Parathyroid adenoma (tissue), 2 donors: Measurements from ENCODE around the gene KCTD1.

Experiments used
- H2AFZ ChIP-seq: fragments of 300-600 bp; sonication (generic); one replicate; pipeline ENCODE4 v1.7.0; 2017; ENCODE audit warnings: antibody characterized with exemption, mild to moderate bottlenecking
- H3K27ac ChIP-seq: fragments of 300-600 bp; sonication (generic); one replicate; pipeline ENCODE4 v1.7.0; 2017
- H3K27me3 ChIP-seq: fragments of 300-600 bp; sonication (generic); one replicate; pipeline ENCODE4 v1.7.0; 2017; ENCODE audit warnings: low read length; ENCODE audit not compliant: control insufficient read depth, insufficient read depth
- H3K36me3 ChIP-seq: fragments of 300-600 bp; sonication (generic); one replicate; pipeline ENCODE4 v1.7.0; 2017; ENCODE audit warnings: low read length; ENCODE audit not compliant: control insufficient read depth, insufficient read depth
- H3K4me1 ChIP-seq: fragments of 300-600 bp; sonication (generic); one replicate; pipeline ENCODE4 v1.7.0; 2017; ENCODE audit warnings: control low read depth
- H3K4me2 ChIP-seq: fragments of 300-600 bp; sonication (generic); one replicate; pipeline ENCODE4 v1.7.0; 2017; ENCODE audit warnings: low read length
- H3K4me3 ChIP-seq: fragments of 300-600 bp; sonication (generic); one replicate; pipeline ENCODE4 v1.7.0; 2017; ENCODE audit warnings: low read depth, low read length
- H3K79me2 ChIP-seq: fragments of 300-600 bp; sonication (generic); one replicate; pipeline ENCODE4 v1.7.0; 2017; ENCODE audit warnings: control low read depth
- H3K9ac ChIP-seq: fragments of 300-600 bp; sonication (generic); one replicate; pipeline ENCODE4 v1.7.0; 2017; ENCODE audit warnings: mild to moderate bottlenecking
- H3K9me3 ChIP-seq: fragments of 300-600 bp; sonication (generic); one replicate; pipeline ENCODE4 v1.7.0; 2017; ENCODE audit warnings: low read length; ENCODE audit not compliant: control insufficient read depth
- TF ChIP-seq, protein P1 (sequence below): fragments of 300-600 bp; sonication (generic); IDR thresholded peaks from one replicate; pipeline ENCODE4 v1.7.0; 2017; ENCODE audit warnings: antibody characterized with exemption, mild to moderate bottlenecking
- donor health status: primary hyperparathyroidism.

Gene KCTD1

DNA sequence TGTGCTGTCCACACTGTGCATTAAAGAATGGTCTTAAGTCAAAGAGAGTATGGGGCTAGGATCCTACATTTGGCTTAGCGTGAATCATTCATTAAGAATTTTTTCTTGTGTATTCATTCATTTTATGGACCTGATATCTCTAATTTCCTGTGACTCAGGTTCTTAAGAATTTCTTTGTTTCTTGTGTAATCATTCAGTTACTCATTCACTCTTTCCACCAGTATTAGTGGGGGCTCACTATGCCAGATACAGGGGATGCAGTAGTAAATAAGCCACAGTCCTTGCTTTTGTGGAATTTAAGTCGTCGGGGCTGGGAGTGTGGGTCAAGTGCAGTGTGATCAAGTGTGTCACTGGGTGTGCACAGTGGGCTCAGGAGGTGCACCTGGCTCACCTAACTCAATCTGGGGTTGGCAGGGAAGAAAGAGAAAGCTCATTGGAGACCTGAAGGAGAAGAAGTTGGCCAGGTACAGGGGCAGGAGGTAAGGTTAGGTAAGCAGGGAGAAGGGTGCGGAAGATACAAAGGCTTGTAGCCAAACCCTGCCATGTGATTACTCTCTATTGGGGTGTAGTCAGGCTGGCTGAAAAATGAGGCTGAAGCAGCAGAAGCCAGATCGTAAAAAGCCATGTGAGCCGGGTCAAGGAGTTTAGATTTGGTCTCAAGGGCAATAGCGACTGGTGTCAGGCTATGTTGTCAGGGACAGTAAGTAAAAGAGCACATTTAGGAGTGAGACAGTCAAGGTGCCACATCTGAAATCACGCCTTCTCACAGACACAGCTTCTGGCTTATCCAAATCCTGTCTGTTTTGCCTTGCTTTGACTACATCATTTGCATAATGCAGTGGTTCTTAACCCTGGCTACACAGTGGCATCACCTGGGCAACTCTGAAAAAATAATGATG is 67.2 kb downstream of the KCTD1 start:
- no peaks in the 10 kb centered on the region for H3K27me3 ChIP-seq
- TF ChIP-seq, protein P1, sequence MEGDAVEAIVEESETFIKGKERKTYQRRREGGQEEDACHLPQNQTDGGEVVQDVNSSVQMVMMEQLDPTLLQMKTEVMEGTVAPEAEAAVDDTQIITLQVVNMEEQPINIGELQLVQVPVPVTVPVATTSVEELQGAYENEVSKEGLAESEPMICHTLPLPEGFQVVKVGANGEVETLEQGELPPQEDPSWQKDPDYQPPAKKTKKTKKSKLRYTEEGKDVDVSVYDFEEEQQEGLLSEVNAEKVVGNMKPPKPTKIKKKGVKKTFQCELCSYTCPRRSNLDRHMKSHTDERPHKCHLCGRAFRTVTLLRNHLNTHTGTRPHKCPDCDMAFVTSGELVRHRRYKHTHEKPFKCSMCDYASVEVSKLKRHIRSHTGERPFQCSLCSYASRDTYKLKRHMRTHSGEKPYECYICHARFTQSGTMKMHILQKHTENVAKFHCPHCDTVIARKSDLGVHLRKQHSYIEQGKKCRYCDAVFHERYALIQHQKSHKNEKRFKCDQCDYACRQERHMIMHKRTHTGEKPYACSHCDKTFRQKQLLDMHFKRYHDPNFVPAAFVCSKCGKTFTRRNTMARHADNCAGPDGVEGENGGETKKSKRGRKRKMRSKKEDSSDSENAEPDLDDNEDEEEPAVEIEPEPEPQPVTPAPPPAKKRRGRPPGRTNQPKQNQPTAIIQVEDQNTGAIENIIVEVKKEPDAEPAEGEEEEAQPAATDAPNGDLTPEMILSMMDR: no peak
- H3K4me2 ChIP-seq: no peak overlapping the region
- no peak overlapping the region for H3K4me3 ChIP-seq
- H3K9me3 ChIP-seq: no peaks in the 10 kb centered on the region
- no peak overlapping the region for H3K27ac ChIP-seq
- no peak overlapping the region for H2AFZ ChIP-seq
- H3K79me2 ChIP-seq: no peaks in the 10 kb centered on the region
- no peaks in the 10 kb centered on the region for H3K36me3 ChIP-seq
- H3K9ac ChIP-seq: no peak overlapping the region
- no peaks in the 10 kb centered on the region for H3K4me1 ChIP-seq

DNA sequence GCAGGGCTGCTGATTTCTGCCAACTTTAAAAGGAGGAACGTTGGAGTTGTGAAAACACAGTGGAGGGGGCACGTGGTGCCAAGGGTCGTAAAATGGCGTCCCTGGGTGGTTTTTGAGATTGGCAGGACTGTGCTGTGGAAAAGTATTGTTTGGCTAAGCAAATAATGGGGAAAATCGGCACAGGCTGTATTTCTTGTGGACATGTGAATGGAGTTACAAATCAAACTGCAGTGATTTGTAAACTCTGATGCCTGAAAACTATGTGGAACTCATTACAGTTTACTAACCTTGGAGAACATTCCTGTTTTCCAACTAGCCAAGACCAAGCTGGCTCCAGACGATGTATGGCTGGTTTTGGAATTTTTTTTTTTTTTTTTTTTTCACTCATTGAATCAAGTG is 68.7 kb downstream of the KCTD1 start:
- H3K36me3 ChIP-seq: no peaks in the 10 kb centered on the region
- H3K9me3 ChIP-seq: no peaks in the 10 kb centered on the region
- no peak overlapping the region for H3K4me3 ChIP-seq
- H3K9ac ChIP-seq: no peak overlapping the region
- H2AFZ ChIP-seq: no peak overlapping the region
- no peak overlapping the region for H3K4me2 ChIP-seq
- TF ChIP-seq, protein P1: no peak
- H3K79me2 ChIP-seq: no peaks in the 10 kb centered on the region
- H3K27me3 ChIP-seq: no peaks in the 10 kb centered on the region
- no peaks in the 10 kb centered on the region for H3K4me1 ChIP-seq
- H3K27ac ChIP-seq: no peak overlapping the region

DNA sequence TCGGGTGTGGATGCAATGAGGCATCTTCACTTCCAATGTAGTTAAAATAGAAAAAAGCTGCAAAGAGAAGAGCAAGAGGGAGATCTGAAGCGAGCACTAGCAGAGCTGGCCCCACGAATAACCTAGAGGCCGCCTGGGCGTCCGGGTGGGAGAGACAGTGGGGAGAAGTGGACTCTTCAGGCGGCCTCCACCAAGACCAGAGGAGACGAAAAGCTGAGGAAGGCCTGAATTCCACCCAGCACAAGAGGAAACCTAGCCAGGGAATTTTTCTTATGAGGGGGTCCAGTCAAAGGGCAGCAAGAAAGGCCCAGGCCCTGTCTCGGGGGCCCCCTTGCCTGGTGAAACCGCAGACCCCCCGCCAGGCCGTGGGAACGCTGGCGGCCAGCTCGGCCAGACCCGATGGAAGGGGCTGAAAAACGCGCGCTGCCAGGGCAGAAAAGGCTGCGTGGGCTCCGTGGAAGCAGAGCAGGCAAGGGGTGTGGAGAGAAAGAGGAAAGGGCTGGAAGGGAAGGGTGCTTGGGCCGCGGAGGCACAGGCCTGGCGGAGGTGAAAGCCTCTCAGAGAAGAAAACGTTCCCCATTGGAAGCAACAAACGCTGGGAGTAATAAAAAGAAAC is 69.2 kb downstream of the KCTD1 start:
- H3K4me2 ChIP-seq: no peak overlapping the region
- no peaks in the 10 kb centered on the region for H3K9me3 ChIP-seq
- TF ChIP-seq, protein P1: no peak
- no peaks in the 10 kb centered on the region for H3K79me2 ChIP-seq
- H3K4me1 ChIP-seq: no peaks in the 10 kb centered on the region
- no peak overlapping the region for H3K9ac ChIP-seq
- H3K36me3 ChIP-seq: no peaks in the 10 kb centered on the region
- H3K4me3 ChIP-seq: no peak overlapping the region
- H2AFZ ChIP-seq: no peak overlapping the region
- no peaks in the 10 kb centered on the region for H3K27me3 ChIP-seq
- no peak overlapping the region for H3K27ac ChIP-seq

DNA sequence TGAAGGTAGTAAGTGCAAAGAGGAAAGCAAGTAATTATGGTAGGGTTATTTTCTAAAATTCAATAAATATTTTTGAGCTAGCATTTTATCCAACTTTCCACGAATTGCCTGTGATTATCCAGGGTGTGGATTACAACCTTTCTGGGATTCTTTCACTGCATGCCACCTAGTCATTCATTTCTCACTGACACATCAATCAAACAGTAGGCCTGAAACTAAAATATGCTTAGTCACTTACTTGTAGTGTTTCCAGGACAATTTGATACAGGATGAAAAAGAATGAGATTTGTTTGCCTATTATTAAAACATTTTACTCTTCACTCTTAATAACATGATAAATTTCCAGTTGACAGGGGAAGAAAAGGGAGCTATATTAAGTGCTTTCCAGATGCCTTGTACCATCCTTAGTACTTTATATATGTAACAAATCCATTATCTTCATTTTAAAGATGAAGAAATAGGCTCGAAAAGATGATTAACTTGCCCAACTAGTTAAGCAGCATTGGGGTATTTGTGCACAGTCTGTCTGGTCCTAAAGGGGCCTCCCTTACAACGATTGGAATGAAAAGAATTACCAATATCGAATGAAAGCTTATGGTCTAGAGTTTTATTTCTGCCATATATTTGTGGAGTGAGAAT is 70.4 kb downstream of the KCTD1 start:
- Histone ChIP-seq H3K9ac (no peak overlapping the region), H3K4me2 (no peak overlapping the region), H3K27me3 (no peaks in the 10 kb centered on the region), H2AFZ (no peak overlapping the region), H3K4me3 (no peak overlapping the region), H3K9me3 (no peaks in the 10 kb centered on the region), H3K27ac (no peak overlapping the region), H3K4me1 (no peaks in the 10 kb centered on the region), H3K79me2 (no peaks in the 10 kb centered on the region), H3K36me3 (no peaks in the 10 kb centered on the region)
- TF ChIP-seq, protein P1: no peak
